HG02943 (cell line): ENCODE measurements around the gene ITGA11.

Source experiments
- ATAC-seq: cut with Tn5 transposase; IDR thresholded peaks from one replicate; pipeline ENCODE4 v1.9.1; 2021; ENCODE audit warnings: mild to moderate bottlenecking, low read depth, moderate library complexity; ENCODE audit not compliant: unreplicated experiment

The ITGA11 gene

DNA sequence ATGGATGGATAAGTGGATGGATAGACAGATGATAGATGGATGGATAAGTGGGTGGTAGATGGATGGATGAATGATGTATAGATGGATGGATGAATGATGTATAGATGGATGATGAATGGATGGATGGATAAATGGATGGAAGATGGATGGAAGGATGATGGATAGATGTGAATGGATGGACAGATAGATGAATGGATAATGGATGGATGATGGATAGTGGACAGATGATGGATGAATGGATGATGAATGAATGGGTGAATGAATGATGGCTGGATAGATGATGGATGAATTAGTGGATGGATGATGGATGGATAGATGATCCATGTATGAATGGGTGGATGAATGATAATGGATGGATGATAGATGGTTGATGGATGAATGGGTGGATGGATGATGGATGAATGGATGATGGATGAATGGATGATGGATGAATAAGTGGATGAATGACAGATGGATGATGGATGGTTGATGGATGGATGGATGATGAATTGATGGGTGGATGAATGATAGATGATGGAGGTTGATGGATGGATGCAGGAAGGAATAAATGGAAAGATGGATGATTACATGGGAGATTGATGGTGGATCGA, 69.3 kb downstream of the ITGA11 start:
- ATAC-seq = no peak

DNA sequence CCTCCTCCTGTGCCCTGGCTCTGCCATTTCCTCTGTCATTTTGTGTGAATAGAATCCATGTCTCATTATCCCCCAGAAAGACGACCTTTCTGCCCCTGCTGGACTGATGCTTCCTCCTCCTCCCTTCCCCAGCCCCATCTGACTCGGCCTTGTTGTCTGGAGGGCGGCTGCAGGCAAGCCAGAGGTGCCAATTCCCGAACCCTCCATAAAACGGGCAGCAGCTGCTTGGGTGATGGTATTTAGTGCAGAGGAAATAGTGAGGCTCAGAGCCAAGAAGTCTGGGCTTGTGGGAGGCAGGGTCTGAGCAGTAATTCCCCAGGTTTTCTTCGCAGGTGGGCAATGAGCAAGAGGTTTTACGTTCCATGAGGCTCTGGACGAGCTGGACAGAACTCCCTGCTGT, 71.2 kb downstream of the ITGA11 start:
- ATAC-seq = no peak

DNA sequence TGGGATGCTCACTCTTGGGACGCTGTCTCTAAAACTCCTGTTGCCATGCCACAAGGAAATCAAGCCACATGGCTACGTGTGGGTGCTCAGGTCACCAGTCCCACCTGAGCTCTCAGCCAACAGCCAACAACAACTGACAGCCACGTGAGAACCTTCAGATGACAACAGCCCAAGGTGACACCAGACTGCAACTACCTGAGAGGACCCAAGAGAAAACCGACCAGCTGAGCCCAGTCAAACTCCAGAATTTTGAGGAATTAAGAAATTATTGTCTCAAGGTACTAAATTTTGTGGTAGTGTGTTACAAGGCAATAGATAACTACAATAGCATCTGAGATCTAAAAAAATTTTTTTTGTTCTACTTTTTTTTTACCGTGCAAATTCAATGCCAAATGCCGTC, 75.2 kb downstream of the ITGA11 start:
- ATAC-seq = no peak

DNA sequence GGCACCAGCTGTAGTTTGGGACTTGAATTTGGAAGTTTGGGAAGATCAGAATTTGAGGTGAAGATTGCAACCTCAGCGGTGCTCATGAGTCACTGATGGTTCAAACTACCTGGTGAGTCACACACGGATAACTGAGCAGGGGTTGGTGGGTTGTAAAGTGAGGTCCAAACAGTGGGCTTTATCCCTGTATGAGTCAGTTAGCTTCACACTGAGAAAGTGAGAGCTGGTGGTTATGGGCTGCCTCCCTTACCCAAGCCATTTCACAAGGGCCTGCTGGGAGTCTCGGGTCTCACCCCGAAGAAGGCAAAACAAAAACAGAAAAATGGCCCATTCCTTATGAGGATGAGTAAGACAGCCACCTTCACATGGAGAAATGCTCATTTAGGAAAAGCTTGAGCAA, 77.0 kb downstream of the ITGA11 start:
- no peak for ATAC-seq

DNA sequence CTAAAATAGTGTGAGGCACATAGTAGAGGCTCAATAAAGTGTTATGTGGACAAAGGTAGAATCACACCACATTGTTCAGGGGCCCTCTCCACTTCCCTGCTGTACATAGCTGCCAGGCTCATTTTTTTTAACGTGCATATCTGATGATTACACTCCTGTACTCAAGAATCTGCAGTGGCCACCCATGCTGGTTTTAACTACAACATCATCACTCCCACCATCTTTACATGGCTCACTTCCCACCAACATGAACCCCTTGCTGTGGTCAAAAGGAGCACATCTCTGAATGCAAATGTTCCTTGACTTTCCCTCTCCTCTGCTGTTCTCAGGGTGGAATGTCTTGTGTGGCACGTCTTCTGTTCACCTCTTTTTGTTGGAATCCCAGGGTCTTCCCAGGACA, 77.7 kb downstream of the ITGA11 start:
- no peak for ATAC-seq

DNA sequence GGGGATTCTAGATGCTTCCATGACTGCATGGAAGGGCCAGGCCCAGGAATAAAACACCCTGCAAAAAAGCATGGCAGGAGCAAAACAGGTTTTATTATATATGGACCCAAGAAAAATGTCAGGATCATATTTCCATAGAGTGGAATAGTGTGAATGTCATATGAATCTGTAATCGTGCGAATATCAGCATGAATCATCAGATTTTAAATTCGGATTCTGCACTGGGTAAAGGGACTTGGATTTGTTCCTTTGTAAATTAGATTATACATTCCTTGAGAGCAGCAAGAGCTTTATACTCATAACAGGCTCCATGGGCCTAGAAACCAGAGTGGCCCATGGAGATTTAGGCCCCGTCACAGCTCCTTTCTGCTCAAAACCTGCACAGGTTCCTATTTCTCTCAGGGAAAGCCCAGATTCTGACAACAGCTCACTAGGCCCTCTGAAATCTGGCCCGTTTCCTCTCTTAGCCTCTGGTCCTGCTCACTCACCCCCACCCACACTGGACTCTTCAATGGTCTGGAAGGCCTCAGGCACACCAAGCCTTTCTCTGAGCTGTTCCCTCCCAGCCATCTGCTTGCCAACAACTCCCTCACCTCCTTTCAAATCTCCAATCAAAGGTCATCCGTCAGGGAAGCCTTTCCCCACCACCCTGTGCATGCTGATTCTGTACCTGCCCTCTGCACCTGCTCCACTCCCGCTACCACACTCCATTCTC, 78.4 kb downstream of the ITGA11 start:
- no peak for ATAC-seq

DNA sequence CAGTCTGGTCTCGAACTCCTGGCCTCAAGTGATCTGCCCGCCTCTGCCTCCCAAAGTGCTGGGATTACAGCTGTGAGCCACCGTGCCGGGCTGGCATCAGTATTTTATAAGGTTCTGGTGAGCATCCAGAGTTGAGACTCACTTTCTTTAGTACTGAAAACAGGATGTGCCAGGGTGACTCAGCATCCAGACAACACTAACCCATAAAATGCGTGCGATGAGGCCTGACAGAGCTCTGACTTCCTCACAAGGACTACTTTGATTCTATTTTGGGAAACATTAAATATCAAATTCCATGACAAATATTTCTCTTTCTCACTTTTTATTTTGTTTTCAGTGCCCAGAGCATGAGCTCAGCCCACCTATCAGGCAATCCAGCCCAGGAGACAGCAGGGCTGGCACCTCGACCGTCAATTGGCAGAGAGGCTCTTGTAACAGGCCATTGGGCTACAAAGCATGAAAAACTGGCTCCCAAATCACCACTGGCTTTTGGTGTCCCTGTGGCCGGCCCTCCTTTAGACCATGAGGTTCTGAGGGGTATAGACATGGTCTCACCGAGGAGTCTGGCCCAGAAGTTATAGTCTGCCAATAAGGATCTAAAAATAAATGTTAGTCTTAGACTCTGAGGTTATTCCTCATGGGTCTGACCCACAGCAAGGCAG, 79.4 kb downstream of the ITGA11 start:
- ATAC-seq = no peak

DNA sequence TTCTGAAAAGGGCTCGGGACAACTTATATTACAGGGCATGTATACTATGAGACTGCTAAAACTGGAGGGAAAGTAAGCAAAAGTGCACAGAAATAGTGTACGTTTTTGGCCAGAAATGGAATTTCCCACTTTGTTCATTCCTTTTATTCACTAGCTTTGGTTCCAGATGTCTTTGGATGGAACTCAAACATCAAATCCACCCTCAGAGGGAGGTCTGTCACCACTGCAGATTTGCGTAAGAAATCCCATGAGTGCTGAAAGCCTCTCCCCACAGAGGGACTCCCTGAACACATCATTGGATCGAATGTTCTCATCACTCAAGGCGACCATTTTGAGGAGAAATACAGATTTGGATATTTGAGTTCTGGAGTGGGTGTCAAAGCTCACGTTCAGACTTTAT, 82.8 kb downstream of the ITGA11 start:
- ATAC-seq = no peak

DNA sequence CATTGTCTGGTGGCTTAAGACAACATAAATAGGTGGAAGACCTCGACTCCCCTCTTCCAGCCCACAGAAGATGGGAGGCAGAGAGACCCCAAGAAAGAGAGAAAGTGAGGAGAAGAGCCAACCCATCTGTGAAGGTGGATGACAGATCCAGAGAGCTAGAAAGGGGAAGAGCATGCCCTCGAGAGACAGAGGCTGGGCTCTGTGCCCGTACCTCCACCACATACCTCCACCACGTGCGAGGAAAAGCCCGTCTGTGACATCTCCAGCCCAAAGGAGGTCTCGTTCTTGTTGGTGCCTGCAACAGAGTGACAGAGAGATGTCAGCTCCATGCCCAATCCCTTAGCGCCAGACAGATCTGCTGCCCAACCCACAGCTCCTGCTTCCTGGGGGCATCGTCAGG, 83.4 kb downstream of the ITGA11 start:
- no peak for ATAC-seq

DNA sequence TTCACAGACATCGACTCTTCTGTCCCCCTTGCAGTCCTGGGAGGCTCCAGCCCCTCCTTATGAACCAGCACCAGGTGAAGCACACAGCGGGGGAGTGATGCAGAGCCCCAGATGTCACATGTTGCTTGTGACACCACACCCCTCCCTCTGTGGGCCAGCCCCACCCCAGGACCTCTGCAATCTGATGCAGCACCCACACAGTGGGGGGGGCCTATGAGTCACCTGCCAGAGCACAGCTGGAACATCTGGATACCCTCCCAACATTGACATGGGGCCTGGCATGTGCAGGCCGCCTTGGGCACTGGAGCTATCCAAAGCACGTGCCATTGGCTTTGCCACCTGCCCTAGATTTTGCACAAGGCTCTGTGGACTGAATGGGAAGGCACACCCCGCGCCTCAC, 83.9 kb downstream of the ITGA11 start:
- no peak for ATAC-seq

DNA sequence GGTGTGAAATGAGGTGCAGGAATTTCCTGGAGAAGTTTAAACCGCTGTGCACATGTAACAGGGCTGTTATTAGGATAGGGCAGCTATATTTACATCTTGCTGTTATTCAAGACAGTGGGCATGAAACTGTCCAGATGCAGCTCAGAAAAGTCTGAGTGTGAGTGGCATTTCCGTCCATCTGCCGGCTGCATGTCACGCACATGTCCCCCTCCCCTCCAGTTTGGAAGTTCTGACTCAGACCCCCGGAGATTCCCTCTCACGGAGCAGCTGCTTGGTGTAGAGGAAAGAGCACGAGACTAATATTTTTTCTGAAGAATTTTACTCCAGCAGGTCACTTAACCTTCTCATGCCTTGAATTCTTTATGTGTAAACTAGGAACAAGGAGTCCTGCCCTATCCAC, 84.6 kb downstream of the ITGA11 start:
- no peak for ATAC-seq

DNA sequence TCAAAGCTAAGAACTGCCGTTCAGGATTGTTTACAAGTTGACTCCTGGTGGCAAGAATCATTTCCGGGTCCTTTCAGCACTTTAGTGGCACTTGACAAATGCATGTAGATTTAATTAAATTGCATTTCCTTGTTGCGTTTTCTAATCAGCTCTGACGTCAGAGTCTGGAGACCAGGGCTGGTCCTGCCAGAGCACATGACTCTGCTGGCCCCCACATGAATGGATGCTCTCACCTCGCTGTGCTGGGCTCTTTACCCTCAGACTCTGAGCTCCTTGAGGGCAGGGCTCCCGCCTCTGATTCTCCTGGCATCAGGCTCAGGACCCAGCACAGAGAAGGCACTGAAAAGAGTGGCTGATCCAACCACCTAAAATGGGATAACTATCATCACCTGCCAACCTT, 85.0 kb downstream of the ITGA11 start:
- no peak for ATAC-seq

DNA sequence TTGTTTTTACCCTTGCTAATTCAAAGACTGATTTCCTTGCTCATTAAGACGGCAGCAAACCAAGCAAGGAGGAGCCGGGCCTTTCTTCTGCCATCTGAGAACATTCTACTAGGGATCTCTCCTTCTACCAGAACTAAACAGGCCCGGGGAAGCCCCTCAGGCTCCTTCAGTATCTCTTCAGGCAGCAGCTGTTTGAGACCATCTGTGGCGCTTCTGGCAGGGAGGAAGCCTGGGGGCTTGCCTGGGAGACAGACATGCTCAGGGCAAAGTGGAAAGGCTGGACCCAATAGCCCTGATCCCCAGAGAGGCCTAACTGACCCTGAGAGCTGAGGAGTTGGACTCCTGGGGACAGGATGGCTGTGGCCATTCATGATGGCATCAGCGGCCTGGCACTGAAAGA, 86.5 kb downstream of the ITGA11 start:
- ATAC-seq = no peak

DNA sequence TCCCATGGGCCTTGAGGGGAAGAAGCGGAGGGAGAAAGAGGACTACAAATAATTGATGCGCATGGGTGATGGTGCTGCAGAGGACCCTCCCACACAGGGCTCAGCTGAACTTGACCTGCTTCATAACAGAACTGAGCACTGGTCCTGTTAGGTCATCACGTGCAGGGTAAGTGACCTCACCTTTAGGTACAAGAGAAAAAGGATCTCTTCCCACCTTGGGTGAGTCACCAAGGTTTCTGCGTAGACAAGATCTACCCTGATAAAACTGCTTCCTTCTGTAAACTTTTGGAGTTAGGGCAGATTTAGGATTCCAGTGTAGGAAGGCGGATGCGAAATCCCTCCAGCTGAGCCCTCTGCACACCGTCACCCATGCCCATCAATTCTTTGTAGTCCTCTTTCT, 87.4 kb downstream of the ITGA11 start:
- no peak for ATAC-seq

DNA sequence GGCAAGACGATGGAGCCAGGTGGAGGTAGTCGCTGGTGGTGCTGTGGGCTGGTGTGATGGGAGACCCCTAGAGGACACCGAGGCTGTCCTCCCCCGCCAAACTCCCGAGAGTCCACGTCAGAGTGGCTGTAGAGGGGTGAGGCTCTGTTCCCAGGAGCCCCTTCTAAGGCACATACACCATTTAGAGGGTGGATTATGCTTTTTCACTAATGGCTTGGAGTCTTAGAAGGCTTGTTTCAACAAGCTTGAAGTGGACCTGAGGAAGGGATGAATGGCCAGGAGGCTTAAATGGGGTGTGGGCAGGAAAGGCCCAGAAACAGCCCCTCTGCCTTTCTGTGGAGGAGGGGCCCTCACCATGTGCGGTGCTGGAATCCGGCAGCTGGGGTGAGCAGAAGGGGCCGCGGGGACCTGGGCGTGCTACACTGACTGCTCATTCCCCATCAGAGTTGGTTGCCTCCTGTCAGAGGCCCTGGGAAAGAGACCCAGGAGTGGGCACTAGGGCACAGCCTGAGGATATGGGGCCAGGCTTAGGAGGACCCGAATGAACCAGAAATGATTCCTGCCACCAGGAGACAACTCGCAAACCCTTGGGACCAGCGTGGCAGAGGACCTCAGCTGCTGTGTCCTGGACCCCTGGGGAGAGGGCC, 88.3 kb downstream of the ITGA11 start:
- no peak for ATAC-seq

DNA sequence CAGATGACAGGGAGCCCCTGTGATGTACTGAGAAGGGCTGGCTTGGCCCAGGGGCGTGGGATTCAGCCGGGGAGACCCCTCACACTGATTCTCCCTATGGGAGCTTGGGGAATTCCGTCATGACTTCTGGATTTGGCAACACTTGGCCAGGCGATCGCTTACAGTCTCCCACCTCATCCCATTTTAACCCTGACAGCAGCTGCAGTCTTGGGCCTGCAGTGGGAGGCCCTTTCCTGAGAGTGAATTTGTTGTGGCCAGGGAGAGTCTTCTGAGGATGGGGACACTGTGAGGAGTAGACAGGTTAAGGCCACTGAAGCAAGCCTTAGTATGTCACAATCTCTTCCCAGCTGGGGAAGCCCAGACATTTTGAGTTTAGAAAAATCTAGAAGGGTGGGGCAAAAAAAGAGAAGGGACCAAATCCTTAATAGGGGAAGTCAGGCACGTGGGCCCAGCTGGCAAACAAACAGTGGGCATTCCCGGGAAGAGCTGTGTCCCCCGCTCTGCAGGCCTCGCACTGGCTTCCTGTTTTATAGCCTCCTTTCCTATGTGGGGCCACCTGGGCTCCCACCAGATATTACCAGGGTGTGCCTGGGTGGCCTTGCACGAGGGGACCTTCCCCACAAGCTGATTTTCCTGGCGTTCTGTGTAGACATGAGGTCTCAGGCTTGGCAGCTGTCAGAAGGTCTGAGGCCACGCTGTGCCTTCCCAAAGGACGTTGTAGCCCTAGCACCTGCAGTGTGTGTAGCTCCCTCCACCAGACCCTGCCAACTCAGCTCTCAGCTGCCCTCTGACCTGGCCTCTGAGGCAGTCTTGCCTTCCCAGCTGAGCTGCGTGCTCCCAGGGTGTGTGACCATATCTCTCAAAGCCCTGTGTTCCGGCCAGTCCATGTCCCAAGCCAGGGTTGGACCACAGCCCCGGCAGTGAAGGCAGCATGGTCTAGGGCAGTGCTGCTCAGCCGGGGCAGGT, 89.9 kb downstream of the ITGA11 start:
- no peak for ATAC-seq

DNA sequence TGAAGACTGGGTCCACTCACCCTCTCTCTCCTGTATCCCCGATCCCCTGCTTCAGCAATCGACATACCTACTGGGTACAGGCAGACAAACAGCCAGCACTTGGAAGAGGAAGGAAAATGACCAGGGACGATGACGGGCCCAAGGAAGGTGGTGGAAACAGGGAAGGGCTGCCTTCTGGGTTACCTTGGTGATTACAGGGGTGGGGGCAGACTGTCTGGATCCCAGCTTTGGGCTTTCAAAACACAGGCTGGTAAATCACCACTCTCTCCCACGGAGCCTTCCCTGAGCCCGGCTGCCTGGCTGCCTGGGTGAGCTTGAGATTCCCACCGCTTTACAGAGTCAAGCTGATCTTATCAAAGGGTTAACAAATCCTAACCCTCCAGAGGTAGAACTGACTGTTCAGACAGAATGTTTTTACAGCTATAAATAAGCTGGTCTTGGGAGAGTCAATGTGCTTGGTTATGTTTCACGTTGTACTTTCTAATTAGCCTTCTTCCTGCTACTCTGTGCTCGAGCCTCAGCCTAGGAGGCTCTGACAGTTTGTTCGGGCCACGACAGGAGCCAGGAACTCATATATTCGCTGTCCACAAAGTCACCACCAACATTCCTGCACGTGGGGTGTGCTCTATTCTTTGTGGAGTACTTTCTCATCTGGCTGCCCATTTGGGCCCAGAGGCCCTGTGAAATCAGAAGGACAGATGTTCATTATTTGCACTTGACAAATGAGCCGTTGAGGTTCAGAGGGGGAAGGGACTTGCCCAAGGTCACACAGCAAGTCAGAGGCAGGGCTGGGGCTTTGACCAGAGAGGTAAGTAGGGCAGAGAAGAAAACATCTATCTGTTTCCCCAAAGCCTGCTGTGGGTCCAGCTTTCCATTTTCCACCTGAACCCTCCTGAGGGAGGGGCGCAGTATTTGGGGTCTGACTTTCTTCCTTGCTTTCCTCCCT, 91.0 kb downstream of the ITGA11 start:
- no peak for ATAC-seq

DNA sequence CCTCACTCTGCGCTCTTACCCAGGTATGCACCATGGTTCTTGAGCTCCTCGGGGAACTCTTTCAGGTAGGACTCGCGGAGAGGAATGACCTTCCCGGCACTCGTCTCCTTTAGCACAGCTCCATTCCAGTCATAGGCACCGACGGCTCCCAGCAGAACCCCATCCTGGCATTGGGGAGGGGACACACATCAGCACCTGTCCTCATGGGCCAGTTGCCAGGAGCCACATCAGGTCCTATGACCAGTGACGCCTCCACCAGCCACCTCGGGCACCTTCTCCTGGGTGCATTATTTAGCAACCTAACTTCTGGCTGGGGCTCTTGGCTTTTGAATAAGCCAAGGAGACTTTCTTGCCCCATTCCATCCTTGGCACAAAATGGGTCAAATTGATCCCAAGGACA, 92.5 kb downstream of the ITGA11 start:
- no peak for ATAC-seq

DNA sequence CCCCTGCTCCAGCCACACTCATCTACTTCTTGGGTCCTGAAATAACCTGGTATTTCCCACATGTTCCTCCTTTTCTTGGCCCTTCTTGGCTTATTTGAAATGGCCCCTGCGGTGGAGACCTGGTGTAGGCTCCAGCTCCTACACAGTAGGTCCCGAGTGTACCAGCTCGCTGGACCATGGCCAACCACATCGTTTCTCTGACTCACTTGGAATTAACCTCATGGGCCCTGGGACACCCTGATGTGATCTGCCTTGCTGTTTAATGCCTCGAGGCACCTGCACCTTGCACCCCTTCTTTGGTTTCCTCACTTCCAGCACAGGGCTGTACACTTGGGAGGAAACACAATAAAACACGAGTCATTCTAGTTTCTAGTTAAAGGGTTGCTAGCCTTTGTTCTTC, 94.1 kb downstream of the ITGA11 start:
- ATAC-seq = no peak
